ENCODE data around the gene FGF5.

DNA sequence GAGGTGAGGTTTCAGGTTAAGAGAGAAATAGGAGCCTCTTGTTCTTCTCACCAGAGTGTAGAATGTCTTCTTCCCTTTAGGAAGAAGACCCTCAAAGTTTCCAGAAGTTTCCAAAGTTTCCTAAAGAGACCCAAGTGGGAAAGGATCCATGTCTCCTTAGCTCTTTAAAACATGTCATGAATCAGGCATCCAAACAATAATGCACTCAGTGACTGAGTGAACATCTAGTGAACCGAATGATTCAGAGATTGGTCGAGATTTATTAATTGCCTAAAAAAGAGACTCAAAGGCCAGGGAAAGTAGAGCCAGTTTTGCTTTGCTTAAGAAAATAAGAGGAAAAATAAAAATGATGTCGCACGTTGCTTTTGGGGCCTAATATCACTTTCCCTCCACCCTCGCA lies 29.4 kb downstream of the FGF5 start:
- TF ChIP-seq POLR2AphosphoS5 (IDR thresholded peaks at IDR 0.05; ENCODE audit: borderline replicate concordance, low read depth, low read length) (no peak), EZH2 (IDR thresholded peaks at IDR 0.05) (no peak)
